Measurements from ENCODE around the gene HEATR3.

The HEATR3 gene

DNA sequence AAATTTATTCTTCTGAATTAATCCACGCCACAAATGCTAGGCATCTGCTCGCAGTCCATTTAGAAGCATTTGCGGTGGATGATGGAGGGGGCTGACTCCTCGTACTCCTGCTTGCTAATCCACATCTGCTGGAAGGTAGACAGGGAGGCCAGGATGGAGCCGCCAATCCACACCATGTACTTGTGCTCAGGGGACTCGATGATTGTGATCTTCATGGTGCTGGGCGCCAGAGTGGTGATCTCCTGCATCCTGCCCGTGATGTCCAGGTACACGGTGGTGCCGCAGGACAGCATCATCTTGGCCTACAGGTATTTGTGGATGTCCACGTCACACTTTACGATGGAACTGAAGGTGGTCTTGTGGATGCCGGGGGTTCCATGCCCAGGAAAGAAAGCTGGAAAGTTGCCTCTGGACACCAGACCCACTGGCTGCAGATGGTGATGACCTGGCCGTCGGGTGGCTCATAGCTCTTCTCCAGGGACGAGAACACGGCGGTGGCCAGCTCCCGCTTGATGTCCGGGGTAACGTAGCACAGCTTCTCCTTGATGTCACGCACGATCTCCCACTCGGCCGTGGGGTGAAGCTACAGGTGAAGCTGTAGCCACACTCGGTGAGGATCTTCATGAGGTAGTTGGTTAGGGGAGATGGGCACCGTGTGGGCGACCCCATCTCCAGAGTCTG is 7.5 kb upstream of the HEATR3 start:
- DNase-seq = no peak

DNA sequence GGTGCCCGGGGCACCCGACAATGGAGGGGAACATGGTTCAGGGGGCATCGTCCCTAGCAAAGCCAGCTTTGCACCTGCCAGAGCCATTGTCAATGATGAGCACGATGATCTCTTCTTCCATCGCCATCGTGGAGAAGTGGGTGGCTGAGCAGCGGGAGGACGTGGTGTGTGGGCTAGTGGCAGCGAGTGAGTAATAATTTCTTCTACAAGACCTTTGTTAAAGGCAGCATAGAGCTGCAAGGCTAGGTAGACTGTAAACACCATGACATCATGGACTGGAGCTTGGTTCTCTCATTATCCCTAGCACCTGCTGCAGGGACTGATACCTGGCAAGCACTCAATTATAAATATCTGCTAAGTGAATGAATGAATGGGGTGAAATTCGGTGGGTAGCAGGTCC is 6.7 kb upstream of the HEATR3 start:
- DNase-seq = no peak

DNA sequence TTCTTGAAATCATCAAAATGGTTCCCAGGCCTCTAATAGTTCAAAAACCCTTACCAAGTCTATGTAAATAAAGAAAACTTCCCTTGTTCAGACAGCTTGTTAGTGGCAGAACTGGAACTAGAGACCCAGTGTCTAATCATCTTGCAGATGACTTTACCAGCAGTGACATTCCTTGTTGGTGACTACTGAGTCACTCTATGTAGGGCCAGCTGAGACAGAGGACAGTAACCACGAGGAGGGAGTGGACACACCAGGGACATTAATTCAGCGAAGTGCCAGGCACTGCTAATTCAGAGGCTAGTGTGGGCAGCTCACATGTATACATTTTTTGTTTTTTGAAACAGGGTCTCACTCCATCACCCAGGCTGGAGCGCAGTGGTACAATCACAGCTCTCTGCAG is 6.1 kb upstream of the HEATR3 start:
- DNase-seq = no peak

DNA sequence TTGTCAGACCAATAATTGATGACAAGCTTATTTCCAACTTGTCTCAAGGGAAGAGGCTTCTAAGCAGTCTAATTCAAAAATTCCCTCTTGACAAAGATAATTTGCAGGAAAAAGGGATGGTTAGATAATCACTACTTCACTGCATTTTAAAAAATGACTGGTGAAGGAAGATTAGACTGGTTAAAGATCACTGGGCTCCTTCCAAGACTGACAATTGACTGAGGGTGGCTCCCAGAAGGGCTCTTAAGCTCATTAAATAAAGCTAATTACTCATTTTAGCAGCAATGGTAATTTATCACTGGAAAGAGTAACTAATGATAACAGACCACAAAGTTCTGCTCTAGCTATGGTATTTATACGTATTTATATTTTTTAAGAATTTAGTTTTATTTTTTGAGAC is 4.4 kb upstream of the HEATR3 start:
- DNase-seq = no peak

DNA sequence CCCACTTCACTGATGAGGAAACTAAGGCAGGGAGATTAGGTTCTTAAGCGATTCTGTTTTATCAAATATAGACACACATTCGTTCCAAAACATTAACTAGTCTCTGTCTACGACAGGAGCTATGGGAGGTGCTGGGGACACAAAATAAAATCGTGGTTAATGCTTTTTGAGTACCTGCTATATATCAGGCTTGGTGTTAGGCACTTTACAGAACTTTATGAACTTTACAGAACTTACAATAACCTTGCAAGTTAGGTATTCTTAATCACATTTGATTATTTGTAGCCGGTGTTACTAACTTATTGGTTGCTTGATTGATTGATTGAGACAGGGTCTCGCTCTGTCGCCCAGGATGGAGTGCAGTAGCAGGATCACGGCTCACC is 538 bp upstream of the HEATR3 start:
- DNase-seq = no peak

DNA sequence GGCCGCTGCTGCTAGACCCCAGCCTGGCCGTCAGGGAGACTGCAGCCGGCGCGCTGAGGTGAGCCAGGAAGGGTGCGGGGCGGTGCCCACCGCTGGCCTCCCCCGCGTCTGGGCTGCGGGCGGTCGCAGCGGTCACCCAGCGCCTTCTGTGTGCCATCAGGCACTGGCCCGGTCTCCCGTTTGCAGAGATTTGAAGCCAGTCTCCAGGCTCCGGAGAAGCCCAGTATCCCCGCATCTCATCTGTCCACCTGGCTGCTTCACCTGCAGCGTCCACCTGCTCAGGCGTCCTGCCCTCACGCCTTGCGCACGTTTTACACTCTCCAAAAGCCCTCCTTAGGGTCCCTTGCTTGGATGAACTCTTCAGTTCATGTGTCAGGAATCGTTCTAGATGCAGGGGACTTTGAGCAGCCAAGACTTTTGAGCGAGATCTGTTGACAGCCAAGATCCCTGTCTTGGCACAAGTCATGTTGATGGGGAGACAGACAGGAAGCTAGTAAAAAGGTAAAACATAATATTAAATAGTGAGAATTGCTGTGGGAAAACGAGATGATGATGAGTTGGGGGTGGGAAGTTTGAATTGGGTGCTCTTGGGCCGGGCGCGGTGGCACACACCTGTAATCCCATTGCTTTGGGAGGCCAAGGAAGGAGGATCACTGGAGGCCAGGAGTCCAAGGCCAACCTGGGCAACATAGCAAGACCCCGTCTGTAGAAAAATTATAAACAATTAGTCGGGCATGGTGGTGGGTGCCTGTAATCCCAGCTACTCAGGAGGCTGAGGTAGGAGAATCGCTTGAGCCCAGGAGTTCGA is 916 bp downstream of the HEATR3 start:
- DNase-seq = no peak

DNA sequence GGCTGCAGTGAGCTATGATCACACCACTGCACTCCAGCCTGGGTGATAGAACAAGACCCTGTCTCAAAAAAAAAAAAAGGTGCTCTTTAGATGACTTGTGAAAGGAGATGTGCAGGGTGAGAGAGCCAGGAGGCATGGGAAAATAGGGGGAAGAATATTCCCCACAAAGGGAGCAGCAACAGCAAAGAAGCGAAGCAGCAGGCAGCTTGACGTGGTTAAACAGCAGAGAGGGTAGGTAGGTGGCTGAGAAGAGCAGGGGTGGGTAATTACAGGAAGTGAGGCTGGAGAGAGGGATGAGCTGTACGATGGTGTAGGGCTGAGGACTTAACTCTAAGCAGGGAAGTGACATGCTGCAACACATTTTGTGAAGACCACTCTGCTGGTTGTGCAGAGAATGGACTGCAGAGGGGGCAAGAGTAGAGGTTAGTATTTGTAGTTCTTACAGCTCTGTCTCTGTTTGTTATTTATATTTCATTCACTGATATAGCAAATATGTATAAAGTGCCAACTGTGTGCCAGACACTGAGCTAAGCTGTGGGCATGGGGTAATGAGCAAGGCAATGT is 1.6 kb downstream of the HEATR3 start:
- peak; percentile 7 for DNase-seq

DNA sequence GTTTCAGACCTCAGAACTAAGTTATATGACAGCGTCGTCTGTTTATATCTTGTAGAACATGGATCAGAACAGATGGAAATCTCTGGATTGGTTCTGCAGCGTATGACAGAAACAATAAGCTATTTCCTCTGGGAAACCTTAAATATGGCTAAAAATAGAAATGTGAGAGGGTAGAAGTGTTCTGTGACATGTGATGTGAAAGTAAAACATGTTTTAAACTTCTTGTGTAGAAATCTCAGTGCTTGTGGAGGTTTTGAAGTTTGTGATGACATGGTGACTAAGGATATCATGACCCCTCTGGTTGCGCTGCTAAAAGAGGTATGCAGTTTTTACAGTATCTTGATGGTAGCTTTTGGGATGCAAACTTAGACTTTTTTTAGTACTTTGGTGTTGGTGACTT is 2.8 kb downstream of the HEATR3 start:
- DNase-seq = no peak

DNA sequence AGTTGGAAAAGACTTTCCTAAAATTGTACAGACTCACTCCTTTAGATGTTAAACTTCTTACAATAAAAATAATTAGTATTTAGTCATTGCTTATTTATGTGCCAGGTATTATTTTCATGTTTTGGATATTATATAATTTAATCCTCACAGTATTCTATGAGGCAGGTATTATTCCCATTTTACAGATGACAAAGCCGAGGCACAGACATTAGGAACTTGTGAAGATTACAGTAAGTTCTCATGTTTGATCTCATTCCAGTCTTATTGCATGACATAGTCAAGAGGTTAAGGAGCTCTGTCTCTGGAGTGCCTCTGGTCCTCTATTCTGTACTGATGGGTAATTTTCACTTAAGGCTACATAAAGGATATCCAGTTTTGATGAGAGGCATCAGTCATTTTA is 3.3 kb downstream of the HEATR3 start:
- no peak for DNase-seq

DNA sequence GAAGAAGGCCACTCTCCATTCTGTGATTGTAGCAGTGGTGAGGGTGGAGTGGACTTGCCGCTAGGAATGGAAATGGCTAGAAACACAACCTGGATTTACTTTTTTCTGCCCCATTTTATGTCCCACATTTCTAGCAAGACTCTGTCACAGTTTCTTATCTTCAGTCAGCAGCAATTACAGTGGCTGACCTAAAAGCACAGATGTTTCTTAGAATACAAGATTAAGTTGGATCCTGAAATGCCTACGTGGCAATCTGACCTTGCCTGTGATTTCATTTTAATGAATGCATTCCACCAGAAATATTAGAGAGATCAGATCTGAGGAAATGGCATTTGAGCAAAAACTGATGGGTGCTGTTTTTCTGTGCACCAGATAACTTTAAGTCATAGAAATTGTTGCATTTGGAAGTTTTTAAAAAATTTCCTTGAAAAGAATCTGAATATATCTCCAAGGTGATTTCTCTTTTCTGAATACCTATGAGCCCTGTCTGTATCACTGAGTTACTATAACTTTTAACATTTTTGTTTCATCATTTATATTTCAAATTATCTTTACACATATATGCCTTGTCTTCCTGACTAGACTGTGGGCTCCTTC is 5.4 kb downstream of the HEATR3 start:
- DNase-seq = no peak

DNA sequence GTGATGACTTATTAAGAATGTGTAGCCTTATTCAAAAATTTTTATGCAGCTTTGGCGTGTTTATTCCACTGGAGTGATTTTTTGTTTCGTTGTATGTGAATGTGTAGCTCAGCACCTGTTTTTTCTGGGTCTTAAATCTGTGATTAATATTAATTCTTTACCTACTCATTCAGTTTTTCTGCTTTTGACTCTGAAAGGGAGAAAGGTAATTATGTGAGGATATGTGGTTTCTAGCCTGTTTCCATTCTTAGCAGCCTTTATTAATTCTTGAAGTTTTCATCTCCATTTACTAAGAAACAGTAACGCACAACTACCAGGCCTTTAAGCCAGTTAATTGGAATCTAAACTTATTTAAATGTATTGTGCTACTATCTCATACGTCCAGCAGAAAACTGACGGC is 7.0 kb downstream of the HEATR3 start:
- DNase-seq = no peak

DNA sequence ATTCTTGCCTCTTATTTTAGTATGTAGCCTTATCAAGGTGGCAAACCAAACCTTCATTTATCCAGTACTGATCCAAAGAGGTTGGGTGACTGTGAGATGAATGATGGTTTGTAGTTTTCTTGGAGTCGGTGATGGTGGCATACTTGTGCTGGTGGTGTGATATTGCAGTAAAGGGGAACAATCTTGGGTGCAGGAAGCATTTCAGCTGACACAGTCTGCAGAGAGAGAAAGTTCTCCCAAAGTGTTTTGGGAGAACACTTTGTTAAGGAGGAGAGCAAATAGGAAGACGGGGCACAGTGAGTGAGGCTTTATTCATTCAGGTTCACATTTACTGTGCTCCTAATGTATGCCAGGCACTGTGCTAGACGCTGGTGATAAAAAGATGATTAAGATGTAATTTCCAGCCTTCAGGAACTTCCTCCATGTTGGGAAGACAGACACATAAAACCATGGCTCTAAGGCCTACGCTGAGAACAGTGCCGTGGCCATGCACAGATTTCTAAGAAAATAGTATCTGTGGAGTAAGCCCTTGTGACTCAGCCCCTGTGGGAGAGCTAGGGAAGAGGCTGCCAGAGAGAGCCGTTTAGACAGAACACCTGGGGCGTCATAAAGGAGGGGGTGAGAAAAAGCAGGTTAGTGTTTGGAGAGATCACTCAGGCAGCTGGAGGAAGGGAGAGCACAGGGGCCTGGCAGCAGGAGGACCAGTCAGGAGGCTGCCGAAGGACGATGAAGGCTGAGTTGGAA is 13.8 kb downstream of the HEATR3 start:
- DNase-seq = no peak

DNA sequence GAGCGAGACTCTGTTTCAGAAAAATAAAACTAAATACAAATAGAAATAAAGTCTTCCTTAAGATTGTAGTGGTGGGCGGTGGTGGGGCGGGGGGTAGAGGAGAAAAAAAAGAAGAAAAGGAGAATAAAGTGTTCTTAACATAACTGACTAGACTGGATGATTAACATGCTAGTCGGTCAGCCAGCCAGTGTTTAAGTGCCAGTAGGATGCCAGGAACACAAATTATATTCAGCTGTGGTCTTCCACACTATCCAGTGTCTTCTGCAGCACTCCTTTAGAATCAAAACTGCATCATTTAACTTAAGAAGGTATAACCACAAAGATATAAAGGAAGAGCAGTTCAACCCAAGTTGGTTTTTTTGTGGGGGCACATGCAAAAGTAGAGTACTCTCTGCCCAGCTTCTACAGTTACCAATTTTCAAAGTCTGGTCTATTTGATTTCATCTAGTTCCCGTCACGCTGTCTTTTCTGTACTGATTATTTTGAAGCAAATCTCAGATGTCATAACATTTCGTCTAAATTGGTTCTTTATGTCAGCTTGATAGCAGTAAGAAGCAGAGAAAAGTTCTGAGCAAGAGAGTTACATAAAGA is 15.8 kb downstream of the HEATR3 start:
- DNase-seq = no peak

DNA sequence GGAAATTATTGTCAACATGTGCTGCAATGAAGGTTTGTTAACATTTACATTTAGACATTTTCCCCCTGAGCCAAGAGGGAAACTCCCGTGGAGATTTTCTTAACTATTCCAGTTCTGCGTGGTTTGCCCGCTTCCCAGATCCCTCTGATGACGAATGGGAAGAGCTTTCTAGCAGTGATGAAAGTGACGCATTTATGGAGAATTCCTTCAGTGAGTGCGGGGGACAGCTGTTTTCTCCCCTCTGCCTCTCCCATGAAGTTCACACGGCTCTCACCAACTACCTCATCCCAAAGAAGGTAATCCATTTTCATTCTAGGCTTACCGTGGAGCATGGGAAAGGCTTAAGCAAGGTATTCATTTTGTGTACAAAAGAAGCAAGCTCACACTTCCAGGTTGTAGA is 18.2 kb downstream of the HEATR3 start:
- DNase-seq = no peak

DNA sequence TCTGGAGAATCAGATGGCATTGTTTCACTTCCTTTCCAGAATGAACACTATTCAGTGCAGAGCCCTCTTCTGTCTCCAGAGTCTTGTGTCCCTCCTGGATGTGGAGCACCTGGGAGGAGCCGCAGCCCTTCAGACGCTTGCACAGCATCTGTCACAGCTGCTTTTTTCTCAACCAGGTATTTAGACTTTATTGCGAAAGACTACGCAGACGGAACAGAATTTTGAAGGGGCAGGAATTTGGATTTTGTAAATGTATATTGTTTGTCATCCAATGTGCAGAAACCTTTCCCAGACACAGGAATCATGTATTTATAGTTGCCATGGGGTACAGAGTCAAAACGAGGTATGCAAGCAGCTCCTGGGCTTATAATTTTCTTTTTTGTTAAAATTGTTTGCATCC is 20.4 kb downstream of the HEATR3 start:
- DNase-seq = no peak

DNA sequence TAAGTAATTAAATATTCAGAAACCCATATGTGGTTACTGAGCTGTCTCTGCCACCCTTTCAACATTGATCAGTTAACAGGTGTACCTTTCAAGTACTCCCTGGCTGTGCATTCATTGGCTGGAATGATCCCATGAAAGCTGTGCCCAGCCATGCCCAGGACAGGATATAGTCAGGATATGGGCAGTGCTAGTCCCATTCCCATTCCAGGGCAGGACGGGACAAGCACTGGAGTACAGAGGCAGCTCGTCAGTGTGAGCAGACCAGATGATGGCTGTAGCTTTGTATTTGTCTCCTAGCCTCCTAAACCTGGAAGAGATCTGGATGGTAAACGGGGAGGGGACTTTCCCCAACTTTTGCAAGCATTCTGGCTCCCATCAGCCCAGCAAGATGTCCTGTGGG is 22.5 kb downstream of the HEATR3 start:
- DNase-seq = no peak

DNA sequence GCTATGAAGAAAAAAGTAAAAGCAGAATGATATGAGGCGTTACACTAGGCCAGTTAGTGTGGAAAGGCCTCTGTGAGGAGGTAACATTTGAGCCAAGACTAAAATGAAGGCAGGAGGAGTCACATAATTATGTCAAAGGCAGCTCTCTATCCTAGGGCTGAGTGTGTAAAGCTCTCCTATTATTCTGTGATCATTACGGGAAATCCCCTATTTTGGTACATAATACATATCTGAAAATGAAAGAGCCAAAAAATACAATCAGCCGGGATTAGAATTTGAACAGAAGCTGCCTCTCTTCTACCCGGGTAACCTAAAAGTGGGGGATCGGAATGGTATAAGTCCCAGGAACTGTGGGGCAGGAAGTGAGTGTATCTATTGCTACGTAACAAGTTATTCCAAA is 27.1 kb downstream of the HEATR3 start:
- no peak for DNase-seq

DNA sequence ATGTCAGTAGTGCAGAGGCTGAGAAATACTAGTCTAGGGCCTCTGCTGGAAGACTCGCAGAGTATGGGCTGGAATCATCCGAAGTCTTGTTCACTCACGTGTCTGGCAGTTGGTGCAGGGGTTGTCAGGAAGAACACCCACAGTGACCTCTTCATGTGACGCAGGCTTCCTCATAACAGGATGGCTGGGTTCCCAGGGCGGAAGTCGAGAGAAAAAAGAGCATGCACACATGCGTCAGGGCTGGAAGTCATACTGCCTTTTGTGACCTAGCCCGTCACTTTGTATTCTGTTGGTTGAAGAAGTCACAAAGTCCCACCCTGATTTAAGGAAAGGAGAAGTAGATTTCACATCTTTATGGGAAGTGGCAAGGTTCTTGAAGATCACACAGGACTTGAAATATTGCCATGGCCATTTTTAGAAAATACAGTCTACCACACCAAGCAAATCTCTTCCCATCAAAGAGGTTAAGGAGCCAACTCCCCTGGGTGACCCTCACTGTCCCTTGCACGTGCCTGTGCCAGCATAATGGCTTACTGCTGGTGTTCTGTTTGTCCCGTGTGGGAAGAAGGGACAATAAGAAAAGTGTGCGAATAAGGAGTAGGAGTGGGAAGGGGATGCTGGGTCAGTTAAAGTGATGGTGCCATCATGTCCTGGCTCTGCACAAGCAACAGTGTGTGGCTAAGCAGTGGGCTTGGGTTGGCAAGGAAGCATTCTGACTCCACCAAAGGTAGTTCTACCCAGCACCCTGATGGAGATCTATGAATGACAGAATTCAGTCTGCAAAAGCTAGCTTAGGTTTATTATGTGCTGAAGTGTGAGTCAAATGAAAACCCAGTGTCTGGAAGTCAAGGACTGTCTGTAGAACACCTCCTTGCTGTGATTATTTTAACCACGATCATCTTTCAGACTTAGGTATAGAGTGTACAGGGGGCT is 28.1 kb downstream of the HEATR3 start:
- DNase-seq = no peak

DNA sequence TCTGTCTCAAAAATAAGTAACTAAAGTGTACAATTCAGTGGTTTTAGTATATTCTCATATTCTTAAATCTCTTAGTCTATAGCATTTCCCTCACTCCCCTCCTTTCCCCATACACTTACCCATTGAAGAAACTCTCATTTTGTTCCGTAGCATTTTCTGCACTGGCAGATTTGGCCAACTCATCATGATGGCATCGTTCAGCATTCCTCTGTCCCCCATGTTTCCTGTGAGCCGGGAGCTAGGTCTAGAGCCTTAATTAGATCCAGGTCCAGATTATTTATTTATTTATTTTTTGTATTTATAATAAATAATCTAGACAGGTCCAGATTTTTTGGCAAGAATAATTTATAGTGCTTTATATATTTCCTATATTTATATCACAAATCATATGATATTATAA is 31.0 kb downstream of the HEATR3 start:
- no peak for DNase-seq

DNA sequence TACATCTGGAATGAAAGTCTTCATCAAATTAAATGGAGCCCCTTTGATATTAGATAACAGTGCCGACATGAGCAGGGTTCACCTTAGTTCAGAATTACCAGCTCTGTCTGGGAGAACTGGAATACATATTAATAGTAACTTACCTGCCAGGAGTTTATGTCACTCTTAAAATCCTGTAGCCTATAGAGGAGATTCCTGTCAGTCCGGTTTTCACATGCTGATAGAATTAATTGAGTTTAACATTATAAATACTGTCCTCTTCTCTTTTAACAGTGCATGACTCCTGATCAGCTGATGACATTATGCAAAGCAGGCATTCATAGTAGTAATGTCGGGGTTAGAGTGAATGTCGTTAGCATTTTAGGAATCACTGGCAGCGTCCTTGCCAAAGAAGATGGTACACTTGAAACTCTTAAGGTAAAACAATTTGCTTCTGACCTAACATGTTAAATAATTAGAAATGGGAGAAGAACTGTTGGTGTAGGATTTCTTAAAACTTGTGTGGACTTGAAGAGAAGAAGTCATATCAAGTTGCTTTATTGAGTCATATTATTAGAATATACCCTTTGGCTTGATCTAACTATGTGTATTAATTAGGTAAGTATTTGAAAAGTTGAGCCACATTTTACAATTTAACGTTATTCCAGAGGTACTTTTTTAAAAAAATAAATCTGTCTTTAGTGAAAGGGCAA is 34.3 kb downstream of the HEATR3 start:
- no peak for DNase-seq

All from stimulated activated CD4-positive, alpha-beta T cell treated with anti-CD3 and anti-CD28 coated beads, Interleukin-4, amount 100 ng/mL, for 1 hour (primary cell).